ENCODE results near the gene CUL7. TPM values are rescaled to one million over a fixed set of nuclear protein-coding genes. Genes with fewer than 3 reads are reported as not detected.

The CUL7 gene
- total RNA-seq, 2 donors from 2014 or later = 10.0 to 14.8 TPM

GRCh38 chr6:43090559-43090956, 36.9 kb upstream of the CUL7 start:
- DNase-seq (ENCODE audit: low spot score) (no peak), ATAC-seq (ENCODE audit: insufficient number of reproducible peaks, low FRiP score, low read depth) (no peak)
- Histone ChIP-seq H3K36me3 (no peaks in the 10 kb centered on the region), H3K4me1 (ENCODE audit: control insufficient read depth in 1 of 2, low read depth in 2 of 2) (no peaks in the 10 kb centered on the region), H3K27me3 (replicated peaks; ENCODE audit: insufficient read depth) (no peaks in the 10 kb centered on the region), H3K9me3 (no peaks in the 10 kb centered on the region), H3K27ac (no peak overlapping the region), H3K4me3 (no peak overlapping the region)
- TF ChIP-seq CTCF (IDR thresholded peaks at IDR 0.05) = no peak

GRCh38 chr6:43089874-43090558, 36.4 kb upstream of the CUL7 start:
- Histone ChIP-seq H3K4me3 (no peak overlapping the region), H3K36me3 (no peaks in the 10 kb centered on the region), H3K27me3 (replicated peaks; ENCODE audit: insufficient read depth) (no peaks in the 10 kb centered on the region), H3K27ac (no peak overlapping the region), H3K9me3 (no peaks in the 10 kb centered on the region), H3K4me1 (ENCODE audit: control insufficient read depth in 1 of 2, low read depth in 2 of 2) (no peaks in the 10 kb centered on the region)
- DNase-seq (ENCODE audit: low spot score) (no peak), ATAC-seq (ENCODE audit: insufficient number of reproducible peaks, low FRiP score, low read depth) (no peak)
- TF ChIP-seq CTCF (IDR thresholded peaks at IDR 0.05) = no peak

GRCh38 chr6:43089467-43089866, 35.8 kb upstream of the CUL7 start:
- no peak for ATAC-seq (ENCODE audit: insufficient number of reproducible peaks, low FRiP score, low read depth)
- Histone ChIP-seq H3K4me1 (ENCODE audit: control insufficient read depth in 1 of 2, low read depth in 2 of 2) (no peaks in the 10 kb centered on the region), H3K4me3 (no peak overlapping the region), H3K27me3 (replicated peaks; ENCODE audit: insufficient read depth) (no peaks in the 10 kb centered on the region), H3K9me3 (no peaks in the 10 kb centered on the region), H3K36me3 (no peaks in the 10 kb centered on the region), H3K27ac (no peak overlapping the region)
- no peak for DNase-seq (ENCODE audit: low spot score)
- TF ChIP-seq CTCF (IDR thresholded peaks at IDR 0.05) = no peak

- Histone ChIP-seq H3K27me3 (replicated peaks; ENCODE audit: insufficient read depth) (no peaks in the 10 kb centered on the region), H3K27ac (no peak overlapping the region), H3K4me1 (ENCODE audit: control insufficient read depth in 1 of 2, low read depth in 2 of 2) (no peaks in the 10 kb centered on the region), H3K36me3 (no peaks in the 10 kb centered on the region), H3K9me3 (no peaks in the 10 kb centered on the region), H3K4me3 (no peak overlapping the region)
- ATAC-seq (ENCODE audit: insufficient number of reproducible peaks, low FRiP score, low read depth) = no peak
- no peak for TF ChIP-seq CTCF (IDR thresholded peaks at IDR 0.05)
- no peak for DNase-seq (ENCODE audit: low spot score)
Measured at GRCh38 chr6:43088654-43089056, 35.0 kb upstream of the CUL7 start.

- no peak overlapping the region for H3K27ac ChIP-seq
- DNase-seq (ENCODE audit: low spot score) = no peak
- no peaks in the 10 kb centered on the region for H3K36me3 ChIP-seq
- no peaks in the 10 kb centered on the region for H3K4me1 ChIP-seq (ENCODE audit: control insufficient read depth in 1 of 2, low read depth in 2 of 2)
- H3K4me3 ChIP-seq = no peak overlapping the region
- TF ChIP-seq CTCF (IDR thresholded peaks at IDR 0.05) = no peak
- H3K27me3 ChIP-seq (replicated peaks; ENCODE audit: insufficient read depth) = no peaks in the 10 kb centered on the region
- ATAC-seq (ENCODE audit: insufficient number of reproducible peaks, low FRiP score, low read depth) = no peak
- H3K9me3 ChIP-seq = no peaks in the 10 kb centered on the region
Measured at GRCh38 chr6:43086022-43086658, 32.5 kb upstream of the CUL7 start.

Measured in thoracic aorta (tissue), 2 donors.